CD4-positive, alpha-beta T cell (primary cell): ENCODE results near the gene PTPRD. TPM values are rescaled to one million over a fixed set of nuclear protein-coding genes. Genes with fewer than 3 reads are reported as not detected.

ENCODE experiments used
- ATAC-seq: fragments of 200-7000 bp; cut with Tn5 transposase; one replicate; pipeline ENCODE4 v1.10.0; 2022; ENCODE audit warnings: mild to moderate bottlenecking; ENCODE audit not compliant: poor library complexity
- CTCF ChIA-PET: fragments of 350-600 bp; sonication (Branson Sonifier 250); formaldehyde crosslinking; loops from one replicate; lab custom pipeline; 2021; ENCODE audit warnings: antibody characterized with exemption, inconsistent platforms; lab: Charles Lee
- POLR2A ChIA-PET: fragments of 350-600 bp; sonication (Branson Sonifier 250); formaldehyde crosslinking; loops from one replicate; lab custom pipeline; 2021; ENCODE audit warnings: antibody characterized with exemption, inconsistent platforms; lab: Charles Lee
- DNase-seq, 14 experiments: peaks; one replicate each; pipeline ENCODE4 v3.0.0-alpha.2; 2013 to 2020; ENCODE audit warnings: mixed read lengths in 2 of 14
- H3K27ac ChIP-seq, 2 donors: one replicate each; pipeline versions ENCODE4 v1.5.1 to v1.7.0; 2013; ENCODE audit warnings: low read length in 2 of 2, low read depth in 1 of 2, mild to moderate bottlenecking in 1 of 2
- H3K27me3 ChIP-seq, 2 experiments: 1 replicate in 1 of 2; 2 replicates in 1 of 2; pipeline versions ENCODE4 v1.6.1 to v1.7.0; 2013; ENCODE audit warnings: low read length in 2 of 2, control low read depth in 1 of 2, mild to moderate bottlenecking in 1 of 2, moderate library complexity in 1 of 2; ENCODE audit not compliant: insufficient read depth in 2 of 2, control insufficient read depth in 1 of 2
- H3K36me3 ChIP-seq: one replicate; pipeline ENCODE4 v1.6.1; 2013; ENCODE audit warnings: low read length, control low read depth; ENCODE audit not compliant: insufficient read depth
- H3K4me1 ChIP-seq: one replicate; pipeline ENCODE4 v1.6.1; 2013; ENCODE audit warnings: low read length, control low read depth; ENCODE audit not compliant: insufficient read depth
- H3K4me3 ChIP-seq: one replicate; pipeline ENCODE4 v1.5.1; 2013; ENCODE audit warnings: mild to moderate bottlenecking, low read length, moderate library complexity
- H3K9me3 ChIP-seq, 2 experiments: 1 replicate in 1 of 2; 2 replicates in 1 of 2; pipeline versions ENCODE4 v1.6.1 to v1.7.0; 2013; ENCODE audit warnings: low read length in 2 of 2, mild to moderate bottlenecking in 2 of 2, control low read depth in 1 of 2, moderate library complexity in 1 of 2; ENCODE audit not compliant: control insufficient read depth in 1 of 2, insufficient read depth in 1 of 2
- H3K27ac Mint-ChIP-seq: one replicate; pipeline ENCODE4 v1.8.0; 2020; ENCODE audit warnings: mixed read lengths
- H3K27me3 Mint-ChIP-seq: one replicate; pipeline ENCODE4 v1.8.0; 2021; ENCODE audit warnings: mixed read lengths
- H3K36me3 Mint-ChIP-seq: one replicate; pipeline ENCODE4 v1.8.0; 2021; ENCODE audit warnings: low read depth, mixed read lengths
- H3K4me1 Mint-ChIP-seq: one replicate; pipeline ENCODE4 v1.8.0; 2021; ENCODE audit warnings: low read depth, mixed read lengths
- H3K4me3 Mint-ChIP-seq: one replicate; pipeline ENCODE4 v1.8.0; 2020; ENCODE audit warnings: mild to moderate bottlenecking, mixed read lengths
- H3K9me3 Mint-ChIP-seq: one replicate; pipeline ENCODE4 v1.8.0; 2020; ENCODE audit warnings: mixed read lengths
- intact Hi-C, 2 experiments: fragments of 100-400 bp; cut with DNase I in 1 of 2; cut with micrococcal nuclease in 1 of 2; formaldehyde crosslinking; loops; one replicate each; pipeline versions ENCODE4 v1.15.1 to v1.9.0; 2023 to 2025; cut with DNase I, micrococcal nuclease
- total RNA-seq, 174 experiments: library from RNA in 2 of 174; stranded (reverse) in 2 of 174; gene quantifications; one replicate each; pipeline ENCODE4 v1.2.3 and lab custom pipeline; 2021 to 2026
- TF ChIP-seq, protein P1 (sequence below): fragments of 200-600 bp; IDR thresholded peaks from one replicate; pipeline ENCODE4 v1.8.0; 2022; ENCODE audit warnings: antibody characterized with exemption, mild to moderate bottlenecking

The PTPRD gene
- total RNA-seq, 2 experiments from 2014 or later, result not detected

DNA sequence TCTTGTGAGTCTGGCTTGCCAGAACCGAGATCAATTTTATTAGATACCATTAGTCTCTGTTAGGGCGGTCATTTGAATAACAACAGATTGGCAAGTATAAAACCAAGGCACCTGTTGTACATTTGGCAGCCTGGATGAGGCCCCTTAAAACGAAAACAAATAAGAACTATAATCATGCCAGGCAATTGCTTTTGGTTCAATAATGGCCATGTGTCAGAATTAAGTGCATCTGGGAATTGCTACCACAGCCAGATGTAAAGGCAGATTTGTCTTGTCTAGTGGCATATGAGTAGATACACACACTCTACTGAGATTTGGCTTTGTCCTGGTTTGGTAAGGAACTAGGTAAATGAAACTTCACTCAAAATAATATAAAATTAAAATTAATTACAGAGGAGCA is 1767.0 kb downstream of the PTPRD start:
- ChIA-PET POLR2A (no interaction called here), CTCF (no interaction called here)
- no peak overlapping the region for H3K27ac ChIP-seq
- H3K27me3 Mint-ChIP-seq, result peaks cover 9% of the 10 kb centered on the region
- DNase-seq (no peak), ATAC-seq (no peak)
- intact Hi-C loops, result no loop called here
- no peaks in the 10 kb centered on the region for H3K4me1 ChIP-seq
- TF ChIP-seq, protein P1, sequence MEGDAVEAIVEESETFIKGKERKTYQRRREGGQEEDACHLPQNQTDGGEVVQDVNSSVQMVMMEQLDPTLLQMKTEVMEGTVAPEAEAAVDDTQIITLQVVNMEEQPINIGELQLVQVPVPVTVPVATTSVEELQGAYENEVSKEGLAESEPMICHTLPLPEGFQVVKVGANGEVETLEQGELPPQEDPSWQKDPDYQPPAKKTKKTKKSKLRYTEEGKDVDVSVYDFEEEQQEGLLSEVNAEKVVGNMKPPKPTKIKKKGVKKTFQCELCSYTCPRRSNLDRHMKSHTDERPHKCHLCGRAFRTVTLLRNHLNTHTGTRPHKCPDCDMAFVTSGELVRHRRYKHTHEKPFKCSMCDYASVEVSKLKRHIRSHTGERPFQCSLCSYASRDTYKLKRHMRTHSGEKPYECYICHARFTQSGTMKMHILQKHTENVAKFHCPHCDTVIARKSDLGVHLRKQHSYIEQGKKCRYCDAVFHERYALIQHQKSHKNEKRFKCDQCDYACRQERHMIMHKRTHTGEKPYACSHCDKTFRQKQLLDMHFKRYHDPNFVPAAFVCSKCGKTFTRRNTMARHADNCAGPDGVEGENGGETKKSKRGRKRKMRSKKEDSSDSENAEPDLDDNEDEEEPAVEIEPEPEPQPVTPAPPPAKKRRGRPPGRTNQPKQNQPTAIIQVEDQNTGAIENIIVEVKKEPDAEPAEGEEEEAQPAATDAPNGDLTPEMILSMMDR, result no peak
- no peaks in the 10 kb centered on the region for H3K4me1 Mint-ChIP-seq
- H3K9me3 ChIP-seq, result no peaks in the 10 kb centered on the region
- no peak overlapping the region for H3K27ac Mint-ChIP-seq
- H3K27me3 ChIP-seq, result no peaks in the 10 kb centered on the region
- H3K36me3 Mint-ChIP-seq, result no peaks in the 10 kb centered on the region
- H3K36me3 ChIP-seq, result no peaks in the 10 kb centered on the region
- no peak overlapping the region for H3K4me3 Mint-ChIP-seq
- no peak overlapping the region for H3K4me3 ChIP-seq
- H3K9me3 Mint-ChIP-seq, result no peaks in the 10 kb centered on the region

DNA sequence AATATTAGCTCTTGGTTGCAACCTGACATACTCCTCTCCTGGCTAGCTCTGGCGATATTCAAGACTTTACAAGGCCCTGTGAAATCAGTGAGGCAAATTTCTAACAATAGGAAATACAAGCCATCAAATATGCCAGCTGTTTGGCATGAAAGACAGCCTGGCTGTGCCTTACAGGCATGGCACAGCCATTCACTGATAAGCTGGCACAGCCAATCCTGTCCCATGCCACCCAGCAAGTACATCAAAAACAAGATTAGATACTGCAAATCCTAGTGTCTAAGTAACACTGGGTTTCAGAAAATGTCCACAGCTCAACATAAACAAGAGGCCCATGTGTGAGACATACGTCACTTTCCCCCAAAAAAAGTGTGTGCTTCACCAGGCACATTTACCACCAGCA is 1767.4 kb downstream of the PTPRD start:
- Histone ChIP-seq H3K36me3 (no peaks in the 10 kb centered on the region), H3K4me1 (no peaks in the 10 kb centered on the region), H3K9me3 (no peaks in the 10 kb centered on the region), H3K27ac (no peak overlapping the region), H3K27me3 (no peaks in the 10 kb centered on the region), H3K4me3 (no peak overlapping the region)
- ChIA-PET POLR2A (no interaction called here), CTCF (no interaction called here)
- ATAC-seq (no peak), DNase-seq (no peak)
- H3K27me3 Mint-ChIP-seq, result peaks cover 6% of the 10 kb centered on the region
- H3K9me3 Mint-ChIP-seq, result no peaks in the 10 kb centered on the region
- no peak overlapping the region for H3K4me3 Mint-ChIP-seq
- H3K4me1 Mint-ChIP-seq, result no peaks in the 10 kb centered on the region
- TF ChIP-seq, protein P1, result no peak
- no peak overlapping the region for H3K27ac Mint-ChIP-seq
- no peaks in the 10 kb centered on the region for H3K36me3 Mint-ChIP-seq
- intact Hi-C loops, result no loop called here

DNA sequence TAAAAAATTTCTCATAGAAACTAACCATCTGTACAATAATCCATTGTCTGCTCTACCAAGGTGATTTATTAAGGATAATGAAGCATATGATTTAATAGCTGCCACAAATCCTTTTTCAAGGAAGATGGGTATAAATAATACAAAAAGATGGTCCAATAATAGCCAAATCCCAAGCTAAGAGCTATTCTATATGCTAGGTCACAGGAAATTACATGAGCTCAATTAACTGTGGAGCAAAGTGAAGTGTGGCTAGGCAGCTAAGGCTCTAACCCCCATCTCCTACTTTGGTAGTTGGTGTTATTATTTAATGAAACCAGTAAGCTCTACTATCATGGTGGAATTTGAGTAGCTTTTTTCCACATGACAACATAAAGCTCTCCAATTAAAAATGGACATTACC is 1768.3 kb downstream of the PTPRD start:
- no peaks in the 10 kb centered on the region for H3K9me3 Mint-ChIP-seq
- ATAC-seq, result no peak
- H3K4me1 Mint-ChIP-seq, result no peaks in the 10 kb centered on the region

More for the DNA sequence above, 1768.3 kb downstream of the PTPRD start:
- no peaks in the 10 kb centered on the region for H3K9me3 ChIP-seq
- H3K27me3 Mint-ChIP-seq, result peaks cover 2% of the 10 kb centered on the region
- no peak for DNase-seq
- H3K4me1 ChIP-seq, result no peaks in the 10 kb centered on the region
- H3K4me3 ChIP-seq, result no peak overlapping the region
- H3K36me3 ChIP-seq, result no peaks in the 10 kb centered on the region
- H3K27ac ChIP-seq, result no peak overlapping the region
- no peak overlapping the region for H3K4me3 Mint-ChIP-seq
- no peaks in the 10 kb centered on the region for H3K27me3 ChIP-seq
- CTCF ChIA-PET, result no interaction called here
- intact Hi-C loops, result no loop called here
- POLR2A ChIA-PET, result no interaction called here
- TF ChIP-seq, protein P1, result no peak
- no peaks in the 10 kb centered on the region for H3K36me3 Mint-ChIP-seq
- H3K27ac Mint-ChIP-seq, result no peak overlapping the region
